Gastrocnemius medialis (tissue), 4 donors: ENCODE data around the gene TMEM175.

Source experiments
- POLR2A ChIP-seq, 2 donors: fragments of 450-650 bp; IDR thresholded peaks; one replicate each; pipeline ENCODE4 v1.6.1; 2017; ENCODE audit warnings: antibody characterized with exemption in 2 of 2, mild to moderate bottlenecking in 2 of 2, moderate library complexity in 2 of 2
- TF ChIP-seq, protein P1 (sequence below), 5 experiments: fragments of 450-650 bp in 3 of 5; fragments of 200-600 bp in 2 of 5; sonication (generic) in 2 of 5; IDR thresholded peaks in 4 of 5; conservative IDR thresholded peaks in 1 of 5; 1 replicate in 4 of 5; 2 replicates in 1 of 5; pipeline ENCODE4 v1.5.1; 2016 to 2019; ENCODE audit warnings: antibody characterized with exemption in 5 of 5, mild to moderate bottlenecking in 3 of 5, moderate library complexity in 3 of 5

GRCh38 chr4:932713-933070 is 432 bp downstream of the TMEM175 start:
- no peak for TF ChIP-seq POLR2A (IDR thresholded peaks at IDR 0.05)
- TF ChIP-seq, protein P1, sequence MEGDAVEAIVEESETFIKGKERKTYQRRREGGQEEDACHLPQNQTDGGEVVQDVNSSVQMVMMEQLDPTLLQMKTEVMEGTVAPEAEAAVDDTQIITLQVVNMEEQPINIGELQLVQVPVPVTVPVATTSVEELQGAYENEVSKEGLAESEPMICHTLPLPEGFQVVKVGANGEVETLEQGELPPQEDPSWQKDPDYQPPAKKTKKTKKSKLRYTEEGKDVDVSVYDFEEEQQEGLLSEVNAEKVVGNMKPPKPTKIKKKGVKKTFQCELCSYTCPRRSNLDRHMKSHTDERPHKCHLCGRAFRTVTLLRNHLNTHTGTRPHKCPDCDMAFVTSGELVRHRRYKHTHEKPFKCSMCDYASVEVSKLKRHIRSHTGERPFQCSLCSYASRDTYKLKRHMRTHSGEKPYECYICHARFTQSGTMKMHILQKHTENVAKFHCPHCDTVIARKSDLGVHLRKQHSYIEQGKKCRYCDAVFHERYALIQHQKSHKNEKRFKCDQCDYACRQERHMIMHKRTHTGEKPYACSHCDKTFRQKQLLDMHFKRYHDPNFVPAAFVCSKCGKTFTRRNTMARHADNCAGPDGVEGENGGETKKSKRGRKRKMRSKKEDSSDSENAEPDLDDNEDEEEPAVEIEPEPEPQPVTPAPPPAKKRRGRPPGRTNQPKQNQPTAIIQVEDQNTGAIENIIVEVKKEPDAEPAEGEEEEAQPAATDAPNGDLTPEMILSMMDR (IDR thresholded peaks at IDR 0.05 in 4 of 5, conservative IDR thresholded peaks at IDR 0.05 in 1 of 5) = no peak
